Thoracic aorta (tissue), 2 donors: ENCODE results near the gene KCNMB2. TPM values are rescaled to one million over a fixed set of nuclear protein-coding genes. Genes with fewer than 3 reads are reported as not detected.

ENCODE experiments used
- ATAC-seq: fragments of 150-250 bp; one replicate; pipeline ENCODE4 v1.8.0; 2017; ENCODE audit warnings: low read depth; ENCODE audit not compliant: insufficient number of reproducible peaks, low FRiP score
- DNase-seq: peaks from one replicate; pipeline ENCODE4 v3.0.0-alpha.2; 2020; ENCODE audit warnings: low spot score
- H3K27ac ChIP-seq, 2 donors: fragments of 200-600 bp; sonication (generic); 1 replicate in 1 of 2; 2 replicates in 1 of 2; pipeline ENCODE4 v1.5.1; 2016; ENCODE audit warnings: mild to moderate bottlenecking in 2 of 2, moderate library complexity in 2 of 2
- H3K27me3 ChIP-seq: fragments of 200-600 bp; sonication (generic); replicated peaks from 2 replicates; pipeline ENCODE4 v1.6.0; 2016; ENCODE audit warnings: mild to moderate bottlenecking; ENCODE audit not compliant: insufficient read depth
- H3K36me3 ChIP-seq: fragments of 200-600 bp; sonication (generic); one replicate; pipeline ENCODE4 v1.5.1; 2016
- H3K4me1 ChIP-seq, 2 donors: fragments of 200-600 bp; sonication (generic); 1 replicate in 1 of 2; 2 replicates in 1 of 2; pipeline versions ENCODE4 v1.5.1 to v1.6.0; 2016; ENCODE audit warnings: low read depth in 2 of 2, mild to moderate bottlenecking in 1 of 2; ENCODE audit not compliant: control insufficient read depth in 1 of 2
- H3K4me3 ChIP-seq: fragments of 200-600 bp; sonication (generic); 2 replicates; pipeline ENCODE4 v1.5.1; 2016; ENCODE audit warnings: mild to moderate bottlenecking
- H3K9me3 ChIP-seq: fragments of 200-600 bp; sonication (generic); 2 replicates; pipeline ENCODE4 v1.5.1; 2016
- CTCF ChIP-seq: fragments of 200-600 bp; sonication (generic); IDR thresholded peaks from one replicate; pipeline ENCODE4 v1.5.1; 2019; ENCODE audit warnings: antibody characterized with exemption
- total RNA-seq, 2 donors: library from RNA; depleted of rRNA; stranded (reverse); fragments of >200 nt; gene quantifications; one replicate each; pipeline versions ENCODE4 v1.1.0 to v1.2.3, GENCODE V29; 2016

The KCNMB2 gene
- total RNA-seq, 2 donors from 2014 or later, result not detected

- no peak for TF ChIP-seq CTCF
- H3K27me3 ChIP-seq, result no peaks in the 10 kb centered on the region
- H3K4me3 ChIP-seq, result no peak overlapping the region
- H3K4me1 ChIP-seq, result no peaks in the 10 kb centered on the region
- DNase-seq, result no peak
- ATAC-seq, result no peak
- H3K9me3 ChIP-seq, result no peaks in the 10 kb centered on the region
- H3K36me3 ChIP-seq, result no peaks in the 10 kb centered on the region
- H3K27ac ChIP-seq, result no peak overlapping the region
These were observed 30.4 kb upstream of the KCNMB2 start for GRCh38 chr3:178505832-178506231.

- ATAC-seq, result no peak
These were observed 28.5 kb upstream of the KCNMB2 start for GRCh38 chr3:178507507-178508442.

GRCh38 chr3:178508443-178508825 lies 27.8 kb upstream of the KCNMB2 start:
- Histone ChIP-seq H3K27ac (no peak overlapping the region), H3K27me3 (no peaks in the 10 kb centered on the region), H3K9me3 (no peaks in the 10 kb centered on the region)

More at GRCh38 chr3:178507507-178508442, 28.5 kb upstream of the KCNMB2 start:
- no peaks in the 10 kb centered on the region for H3K4me1 ChIP-seq
- H3K27ac ChIP-seq, result no peak overlapping the region
- H3K4me3 ChIP-seq, result no peak overlapping the region
- no peaks in the 10 kb centered on the region for H3K36me3 ChIP-seq
- no peaks in the 10 kb centered on the region for H3K27me3 ChIP-seq
- DNase-seq, result no peak
- no peaks in the 10 kb centered on the region for H3K9me3 ChIP-seq
- no peak for TF ChIP-seq CTCF

GRCh38 chr3:178510496-178510895 lies 25.7 kb upstream of the KCNMB2 start:
- Histone ChIP-seq H3K4me1 (no peaks in the 10 kb centered on the region), H3K27me3 (no peaks in the 10 kb centered on the region), H3K4me3 (no peak overlapping the region), H3K9me3 (no peaks in the 10 kb centered on the region), H3K27ac (no peak overlapping the region), H3K36me3 (no peaks in the 10 kb centered on the region)
- DNase-seq (no peak), ATAC-seq (no peak)
- TF ChIP-seq CTCF, result no peak

More at GRCh38 chr3:178508443-178508825, 27.8 kb upstream of the KCNMB2 start:
- H3K36me3 ChIP-seq, result no peaks in the 10 kb centered on the region
- ATAC-seq (no peak), DNase-seq (no peak)
- no peak for TF ChIP-seq CTCF
- no peaks in the 10 kb centered on the region for H3K4me1 ChIP-seq
- no peak overlapping the region for H3K4me3 ChIP-seq

GRCh38 chr3:178512647-178513046 lies 23.6 kb upstream of the KCNMB2 start:
- no peaks in the 10 kb centered on the region for H3K36me3 ChIP-seq
- H3K4me1 ChIP-seq, result no peaks in the 10 kb centered on the region
- no peaks in the 10 kb centered on the region for H3K9me3 ChIP-seq
- no peak for DNase-seq
- H3K4me3 ChIP-seq, result no peak overlapping the region
- H3K27ac ChIP-seq, result no peak overlapping the region
- TF ChIP-seq CTCF, result no peak
- no peaks in the 10 kb centered on the region for H3K27me3 ChIP-seq
- no peak for ATAC-seq
